ENCODE measurements around the gene IL4.

IL4 gene

GRCh38 chr5:132708645-132709044 lies 34.9 kb downstream of the IL4 start:
- H3K36me3 ChIP-seq = no peaks in the 10 kb centered on the region; the same call in 1 of the 2 replicates
- TF ChIP-seq, protein P1, sequence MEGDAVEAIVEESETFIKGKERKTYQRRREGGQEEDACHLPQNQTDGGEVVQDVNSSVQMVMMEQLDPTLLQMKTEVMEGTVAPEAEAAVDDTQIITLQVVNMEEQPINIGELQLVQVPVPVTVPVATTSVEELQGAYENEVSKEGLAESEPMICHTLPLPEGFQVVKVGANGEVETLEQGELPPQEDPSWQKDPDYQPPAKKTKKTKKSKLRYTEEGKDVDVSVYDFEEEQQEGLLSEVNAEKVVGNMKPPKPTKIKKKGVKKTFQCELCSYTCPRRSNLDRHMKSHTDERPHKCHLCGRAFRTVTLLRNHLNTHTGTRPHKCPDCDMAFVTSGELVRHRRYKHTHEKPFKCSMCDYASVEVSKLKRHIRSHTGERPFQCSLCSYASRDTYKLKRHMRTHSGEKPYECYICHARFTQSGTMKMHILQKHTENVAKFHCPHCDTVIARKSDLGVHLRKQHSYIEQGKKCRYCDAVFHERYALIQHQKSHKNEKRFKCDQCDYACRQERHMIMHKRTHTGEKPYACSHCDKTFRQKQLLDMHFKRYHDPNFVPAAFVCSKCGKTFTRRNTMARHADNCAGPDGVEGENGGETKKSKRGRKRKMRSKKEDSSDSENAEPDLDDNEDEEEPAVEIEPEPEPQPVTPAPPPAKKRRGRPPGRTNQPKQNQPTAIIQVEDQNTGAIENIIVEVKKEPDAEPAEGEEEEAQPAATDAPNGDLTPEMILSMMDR (IDR thresholded peaks at IDR 0.05; ENCODE audit: low read depth, low read length) = no peak
- H3K27ac ChIP-seq = no peak overlapping the region
- H3K9me3 ChIP-seq (ENCODE audit: severe bottlenecking) = no peaks in the 10 kb centered on the region
- no peaks in the 10 kb centered on the region for H3K27me3 ChIP-seq (ENCODE audit: insufficient read depth, low read depth, severe bottlenecking)
- H3K4me3 ChIP-seq (ENCODE audit: low read depth, low read length) = no peak overlapping the region
- no peak for DNase-seq

DNA sequence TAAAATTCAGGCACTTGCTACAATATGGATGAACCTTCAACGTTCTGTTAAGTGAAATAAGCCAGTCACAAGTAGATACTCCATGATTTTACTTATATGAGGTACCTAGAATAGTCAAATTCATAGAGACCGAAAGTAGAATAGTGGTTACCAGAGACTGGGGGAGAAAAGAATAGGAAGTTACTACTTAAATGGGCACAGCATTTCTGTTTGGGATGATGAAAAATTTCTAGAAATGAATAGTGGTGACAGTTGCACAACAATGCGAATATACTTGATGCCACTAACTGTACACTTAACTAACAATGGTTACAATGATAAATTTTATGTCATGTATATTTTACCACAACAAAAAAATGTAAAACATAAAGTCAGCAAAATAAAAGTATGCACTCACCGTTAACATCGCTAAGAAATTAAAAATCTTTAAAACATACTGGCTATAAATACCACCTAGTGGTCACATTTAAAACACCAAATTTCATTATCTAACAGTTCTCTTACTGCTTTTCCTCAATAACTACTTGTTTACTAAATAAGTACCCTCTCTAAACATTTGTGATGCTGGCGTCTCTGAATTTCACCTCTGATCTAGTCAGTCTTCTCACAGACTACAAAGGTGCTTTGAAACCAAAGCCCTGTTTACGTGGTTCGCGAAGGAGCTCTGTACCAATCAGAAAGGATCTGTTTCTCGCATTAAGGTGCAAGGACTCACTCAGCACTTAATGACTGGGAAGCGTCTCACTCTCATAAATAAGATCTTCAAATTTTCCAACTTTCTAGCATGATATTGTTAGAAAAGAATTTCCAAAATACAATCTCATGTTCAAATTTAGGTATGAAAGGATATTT lies 40.9 kb downstream of the IL4 start:
- Histone ChIP-seq H3K4me3 (ENCODE audit: low read depth, low read length) (no peak overlapping the region), H3K27me3 (ENCODE audit: insufficient read depth, low read depth, severe bottlenecking) (no peaks in the 10 kb centered on the region), H3K36me3 (peaks cover 4% of the 10 kb centered on the region; the same call in 1 of the 2 replicates), H3K27ac (no peak overlapping the region), H3K9me3 (ENCODE audit: severe bottlenecking) (no peaks in the 10 kb centered on the region)
- DNase-seq = no peak
- TF ChIP-seq, protein P1 (IDR thresholded peaks at IDR 0.05; ENCODE audit: low read depth, low read length) = no peak

DNA sequence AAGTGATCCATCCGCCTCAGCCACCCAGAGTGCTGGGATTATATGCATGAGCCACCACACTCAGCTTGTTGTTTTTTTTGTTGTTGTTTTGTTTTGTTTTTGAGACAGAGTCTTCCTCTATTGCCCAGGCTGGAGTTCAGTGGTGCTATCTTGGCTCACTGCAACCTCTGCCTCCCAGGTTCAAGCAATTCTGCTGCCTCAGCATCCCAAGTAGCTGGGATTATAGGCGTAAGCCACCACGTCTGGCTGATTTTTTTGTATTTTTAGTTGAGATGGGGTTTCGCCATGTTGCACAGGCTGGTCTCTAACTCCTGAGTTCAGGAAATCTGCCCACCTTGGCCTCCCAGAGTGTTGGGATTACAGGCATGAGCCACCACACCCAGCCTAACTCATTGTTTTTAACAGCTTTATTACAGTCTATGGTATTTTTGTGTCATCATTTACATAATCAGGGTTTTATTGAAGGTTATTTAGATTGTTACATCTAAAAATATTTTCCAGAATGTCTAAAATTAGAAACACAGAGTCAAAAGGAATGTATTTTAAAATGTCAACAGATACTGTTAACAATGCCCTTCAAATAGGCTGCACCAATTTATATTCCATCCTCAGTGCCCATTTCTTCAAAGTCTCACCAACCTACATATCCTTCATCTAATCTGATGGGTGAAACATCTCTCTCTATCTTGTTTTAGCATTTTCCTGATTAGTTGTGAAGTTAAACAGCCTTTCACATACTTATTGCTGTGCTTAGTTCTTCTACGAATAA lies 44.9 kb downstream of the IL4 start:
- Histone ChIP-seq H3K36me3 (peaks cover 7% of the 10 kb centered on the region), H3K27ac (no peak overlapping the region), H3K27me3 (ENCODE audit: insufficient read depth, low read depth, severe bottlenecking) (no peaks in the 10 kb centered on the region), H3K9me3 (ENCODE audit: severe bottlenecking) (no peaks in the 10 kb centered on the region), H3K4me3 (ENCODE audit: low read depth, low read length) (no peak overlapping the region)
- TF ChIP-seq, protein P1 (IDR thresholded peaks at IDR 0.05; ENCODE audit: low read depth, low read length) = no peak
- DNase-seq = no peak

- no peaks in the 10 kb centered on the region for H3K27me3 ChIP-seq (ENCODE audit: insufficient read depth, low read depth, severe bottlenecking)
- TF ChIP-seq, protein P1 (IDR thresholded peaks at IDR 0.05; ENCODE audit: low read depth, low read length) = no peak
- no peak overlapping the region for H3K4me3 ChIP-seq (ENCODE audit: low read depth, low read length)
- no peak for DNase-seq
- H3K9me3 ChIP-seq (ENCODE audit: severe bottlenecking) = no peaks in the 10 kb centered on the region
- no peak overlapping the region for H3K27ac ChIP-seq
- peaks cover 8% of the 10 kb centered on the region for H3K36me3 ChIP-seq
Measured at GRCh38 chr5:132725745-132726144, 52.0 kb downstream of the IL4 start.

DNA sequence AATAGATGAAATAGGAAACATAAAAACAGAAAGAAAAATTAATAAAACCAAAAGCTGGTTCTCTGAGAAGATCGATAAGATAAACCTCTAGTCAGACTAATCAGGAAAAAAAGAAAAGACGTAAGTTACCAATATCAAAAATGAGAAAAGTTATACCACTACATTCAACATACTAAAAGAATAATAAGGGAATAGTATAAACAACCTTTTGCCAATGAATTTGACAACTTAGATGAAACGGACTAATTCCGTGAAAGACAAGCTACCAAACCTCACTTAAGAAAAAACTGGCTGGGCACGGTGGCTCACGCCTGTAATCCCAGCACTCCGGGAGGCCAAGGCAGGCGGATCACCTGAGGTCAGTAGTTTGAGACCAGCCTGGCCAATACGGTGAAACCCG lies 56.1 kb downstream of the IL4 start:
- H3K4me3 ChIP-seq (ENCODE audit: low read depth, low read length) = no peak overlapping the region

More for the DNA sequence above, 56.1 kb downstream of the IL4 start:
- H3K27ac ChIP-seq = no peak overlapping the region
- TF ChIP-seq, protein P1 (IDR thresholded peaks at IDR 0.05; ENCODE audit: low read depth, low read length) = no peak
- no peaks in the 10 kb centered on the region for H3K27me3 ChIP-seq (ENCODE audit: insufficient read depth, low read depth, severe bottlenecking)
- H3K9me3 ChIP-seq (ENCODE audit: severe bottlenecking) = no peaks in the 10 kb centered on the region
- H3K36me3 ChIP-seq = peaks cover 16% of the 10 kb centered on the region
- no peak for DNase-seq
